HCT116 (cell line): ENCODE data around the gene NUDT14.

Experiments
- CTCF ChIP-seq, 3 experiments: fragments of 200-600 bp in 1 of 3; sonication (generic) in 1 of 3; IDR thresholded peaks in 2 of 3; conservative IDR thresholded peaks in 1 of 3; 2 replicates each; pipeline ENCODE4 v1.5.1; 2012 to 2017; ENCODE audit warnings: low read depth in 2 of 3, low read length in 2 of 3, antibody characterized with exemption in 1 of 3, borderline replicate concordance in 1 of 3, control low read depth in 1 of 3, mild to moderate bottlenecking in 1 of 3, mixed read lengths in 1 of 3, mixed run types in 1 of 3, moderate library complexity in 1 of 3; ENCODE audit not compliant: insufficient read depth in 1 of 3
- EGR1 ChIP-seq: IDR thresholded peaks from 2 replicates; pipeline ENCODE4 v1.6.1; 2012; ENCODE audit warnings: low read depth
- EZH2phosphoT487 ChIP-seq: fragments of 200-600 bp; IDR thresholded peaks from 2 replicates; pipeline ENCODE4 v1.6.1; 2018; ENCODE audit warnings: antibody characterized with exemption, borderline replicate concordance
- POLR2A ChIP-seq: IDR thresholded peaks from 2 replicates; pipeline ENCODE4 v1.7.0; 2011; ENCODE audit warnings: borderline replicate concordance; ENCODE audit not compliant: insufficient read depth, insufficient read length; ENCODE audit errors: extremely low read depth

- TF ChIP-seq POLR2A (no peak), CTCF (IDR thresholded peaks at IDR 0.05 in 2 of 3, conservative IDR thresholded peaks at IDR 0.05 in 1 of 3; ENCODE audit: borderline replicate concordance in 1 of 3, insufficient read depth in 1 of 3, low read depth in 2 of 3, low read length in 2 of 3) (no peak), EZH2phosphoT487 (no peak), EGR1 (no peak)
These were observed 57.9 kb downstream of the NUDT14 start for GRCh38 chr14:105123064-105123665.
